Subcutaneous adipose tissue (tissue), 4 donors: ENCODE results near the gene DIPK1A. TPM values are rescaled to one million over a fixed set of nuclear protein-coding genes. Genes with fewer than 3 reads are reported as not detected.

Experiments used
- CTCF ChIP-seq: fragments of 450-650 bp; IDR thresholded peaks from one replicate; pipeline ENCODE4 v1.5.1; 2016; ENCODE audit warnings: low read depth, mild to moderate bottlenecking, control low read depth, antibody characterized with exemption, moderate library complexity
- total RNA-seq, 4 donors: library from RNA; depleted of rRNA; stranded (reverse); fragments of >200 nt; gene quantifications; one replicate each; pipeline ENCODE4 v1.1.0, GENCODE V29; 2016

The DIPK1A gene
- total RNA-seq, 4 donors from 2014 or later = 11.9 to 24.6 (median 18.3) TPM

GRCh38 chr1:92931691-92932090 lies 29.6 kb downstream of the DIPK1A start:
- no peak for TF ChIP-seq CTCF

- no peak for TF ChIP-seq CTCF
These were observed 31.8 kb downstream of the DIPK1A start for GRCh38 chr1:92929461-92929860.

- TF ChIP-seq CTCF = no peak
These were observed 33.4 kb downstream of the DIPK1A start for GRCh38 chr1:92927870-92928269.

GRCh38 chr1:92926873-92927272 lies 34.4 kb downstream of the DIPK1A start:
- no peak for TF ChIP-seq CTCF

GRCh38 chr1:92924501-92924900 lies 36.8 kb downstream of the DIPK1A start:
- no peak for TF ChIP-seq CTCF

- no peak for TF ChIP-seq CTCF
These were observed 37.6 kb downstream of the DIPK1A start for GRCh38 chr1:92923664-92924063.

GRCh38 chr1:92922356-92923035 lies 38.8 kb downstream of the DIPK1A start:
- TF ChIP-seq CTCF = no peak
